HS-5 (cell line): Measurements from ENCODE around the gene HNF1A.

Experiments used
- DNase-seq: peaks from one replicate; pipeline ENCODE4 v3.0.0-alpha.2; 2012; ENCODE audit warnings: low read depth

HNF1A gene

GRCh38 chr12:120988658-120989057, 10.3 kb downstream of the HNF1A start:
- no peak for DNase-seq

DNA sequence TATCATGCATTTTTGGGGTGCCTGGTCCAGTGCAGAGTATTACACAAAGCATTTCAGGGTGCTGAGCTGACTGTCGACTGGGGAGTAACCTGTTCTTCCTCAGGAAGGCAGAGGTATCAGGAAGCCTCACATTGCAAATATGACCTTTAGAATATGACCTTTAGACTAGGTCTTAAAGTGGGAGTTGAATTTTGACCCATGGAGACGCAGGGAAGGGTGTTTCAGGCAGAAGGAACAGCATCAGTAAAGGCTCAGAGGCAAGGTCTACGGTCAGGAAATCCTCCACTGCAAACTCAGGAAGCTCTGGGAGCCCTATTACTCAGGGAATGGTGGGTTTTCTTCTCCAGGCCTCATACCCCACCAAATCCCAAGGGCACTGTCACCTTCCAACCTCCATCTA, 11.3 kb downstream of the HNF1A start:
- DNase-seq: no peak

DNA sequence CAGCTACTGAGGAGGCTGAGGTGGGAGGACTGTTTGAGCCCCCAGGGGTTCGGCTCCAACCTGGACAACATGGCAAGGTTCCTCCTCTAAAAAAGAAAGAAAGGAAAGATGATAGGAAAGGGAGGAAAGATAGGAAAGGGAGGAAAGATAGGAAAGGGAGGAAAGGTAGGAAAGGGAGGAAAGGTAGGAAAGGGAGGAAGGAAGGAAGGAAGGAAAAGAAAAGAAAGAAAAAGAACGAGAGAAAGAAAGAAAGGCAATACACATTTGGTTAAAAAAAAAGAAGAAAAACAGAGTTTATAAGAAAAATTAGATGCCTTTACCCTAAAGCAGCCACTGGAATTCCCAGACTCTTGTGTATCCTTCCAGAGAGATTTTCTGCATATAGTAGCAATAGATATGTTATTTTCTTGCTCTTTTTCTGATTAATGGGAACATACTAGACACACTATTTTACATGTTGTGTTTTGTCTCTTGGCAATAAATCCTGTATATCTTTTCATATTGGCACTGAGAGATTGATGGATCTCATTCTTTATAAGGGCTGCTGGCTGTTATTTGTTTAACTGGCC, 12.2 kb downstream of the HNF1A start:
- DNase-seq: no peak

GRCh38 chr12:120991965-120992364, 13.6 kb downstream of the HNF1A start:
- DNase-seq: no peak

GRCh38 chr12:120992989-120993388, 14.6 kb downstream of the HNF1A start:
- no peak for DNase-seq

DNA sequence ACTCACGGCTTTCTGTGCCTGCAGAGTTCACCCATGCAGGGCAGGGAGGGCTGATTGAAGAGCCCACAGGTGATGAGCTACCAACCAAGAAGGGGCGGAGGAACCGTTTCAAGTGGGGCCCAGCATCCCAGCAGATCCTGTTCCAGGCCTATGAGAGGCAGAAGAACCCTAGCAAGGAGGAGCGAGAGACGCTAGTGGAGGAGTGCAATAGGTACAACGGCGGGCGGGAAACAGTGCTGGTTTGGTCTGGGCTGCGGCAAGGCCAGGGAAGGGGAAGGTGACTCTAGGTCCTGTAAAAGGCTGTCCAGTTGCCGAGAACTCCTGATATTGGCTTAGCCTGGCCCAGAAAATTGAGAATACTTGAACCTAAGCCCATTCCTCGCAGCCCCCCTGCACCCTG, 15.2 kb downstream of the HNF1A start:
- DNase-seq: no peak

- no peak for DNase-seq
These were observed 15.7 kb downstream of the HNF1A start for GRCh38 chr12:120994059-120994458.

- DNase-seq: no peak
These were observed 16.4 kb downstream of the HNF1A start for GRCh38 chr12:120994589-120995337.

- DNase-seq: no peak
These were observed 17.9 kb downstream of the HNF1A start for GRCh38 chr12:120996133-120996746.

DNA sequence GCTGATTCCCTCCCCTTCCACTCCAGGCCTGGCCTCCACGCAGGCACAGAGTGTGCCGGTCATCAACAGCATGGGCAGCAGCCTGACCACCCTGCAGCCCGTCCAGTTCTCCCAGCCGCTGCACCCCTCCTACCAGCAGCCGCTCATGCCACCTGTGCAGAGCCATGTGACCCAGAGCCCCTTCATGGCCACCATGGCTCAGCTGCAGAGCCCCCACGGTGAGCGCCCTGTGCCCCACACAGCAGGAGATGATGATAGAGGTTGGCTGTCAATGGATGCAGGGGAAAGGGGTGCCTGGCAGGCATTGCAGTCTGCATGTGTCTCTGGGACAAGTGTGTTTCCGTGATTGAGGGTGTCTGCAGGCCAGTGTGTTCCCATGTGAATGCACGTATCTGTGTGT, 19.1 kb downstream of the HNF1A start:
- DNase-seq: no peak

DNA sequence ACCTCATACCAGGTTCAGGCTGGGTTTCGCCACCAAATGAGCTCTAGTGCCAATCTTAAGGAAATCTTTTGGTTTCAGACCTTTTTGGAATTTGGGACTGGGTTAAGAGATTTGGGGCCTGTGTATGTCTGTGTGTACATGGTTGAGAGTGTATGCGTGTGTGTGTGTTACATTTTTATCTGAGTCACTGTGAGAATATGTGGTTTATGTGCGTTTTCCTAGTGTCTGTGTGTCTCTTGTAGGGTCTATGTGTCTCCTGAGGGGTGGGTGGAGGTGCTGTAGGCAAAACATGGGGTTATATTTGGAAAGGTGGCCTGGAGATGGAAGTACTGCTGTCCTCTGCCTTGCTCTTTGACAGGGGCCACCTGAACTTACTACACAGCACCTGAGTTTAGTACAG, 20.1 kb downstream of the HNF1A start:
- no peak for DNase-seq

DNA sequence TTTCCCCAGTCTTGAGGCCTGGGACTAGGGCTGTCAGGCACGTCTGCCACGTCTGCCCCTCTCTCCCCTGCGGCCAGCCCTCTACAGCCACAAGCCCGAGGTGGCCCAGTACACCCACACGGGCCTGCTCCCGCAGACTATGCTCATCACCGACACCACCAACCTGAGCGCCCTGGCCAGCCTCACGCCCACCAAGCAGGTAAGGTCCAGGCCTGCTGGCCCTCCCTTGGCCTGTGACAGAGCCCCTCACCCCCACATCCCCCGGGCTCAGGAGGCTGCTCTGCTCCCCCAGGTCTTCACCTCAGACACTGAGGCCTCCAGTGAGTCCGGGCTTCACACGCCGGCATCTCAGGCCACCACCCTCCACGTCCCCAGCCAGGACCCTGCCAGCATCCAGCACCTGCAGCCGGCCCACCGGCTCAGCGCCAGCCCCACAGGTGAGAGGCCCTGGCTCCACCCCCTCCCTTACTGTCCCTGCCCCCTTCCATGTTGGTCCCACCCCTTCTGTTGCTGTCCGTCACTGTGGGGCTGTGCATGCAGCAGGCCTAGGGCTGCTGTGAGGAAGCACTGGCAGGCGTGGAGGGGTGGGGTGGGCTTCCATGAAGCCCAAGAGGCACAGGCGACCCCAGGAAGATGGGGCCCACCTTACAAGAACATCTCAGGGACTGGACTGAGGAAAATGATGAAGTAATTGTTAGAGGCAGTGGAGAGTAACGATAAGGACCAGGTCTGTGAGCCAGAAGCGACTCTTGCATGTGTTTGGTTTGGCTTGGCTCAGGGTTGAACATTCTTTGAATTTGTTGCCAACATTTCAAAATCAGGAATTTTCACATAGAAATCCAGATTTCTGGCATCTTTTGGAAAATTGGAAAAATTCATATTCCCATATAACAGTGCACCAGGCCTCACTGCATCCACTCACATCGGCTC, 21.1 kb downstream of the HNF1A start:
- no peak for DNase-seq

DNA sequence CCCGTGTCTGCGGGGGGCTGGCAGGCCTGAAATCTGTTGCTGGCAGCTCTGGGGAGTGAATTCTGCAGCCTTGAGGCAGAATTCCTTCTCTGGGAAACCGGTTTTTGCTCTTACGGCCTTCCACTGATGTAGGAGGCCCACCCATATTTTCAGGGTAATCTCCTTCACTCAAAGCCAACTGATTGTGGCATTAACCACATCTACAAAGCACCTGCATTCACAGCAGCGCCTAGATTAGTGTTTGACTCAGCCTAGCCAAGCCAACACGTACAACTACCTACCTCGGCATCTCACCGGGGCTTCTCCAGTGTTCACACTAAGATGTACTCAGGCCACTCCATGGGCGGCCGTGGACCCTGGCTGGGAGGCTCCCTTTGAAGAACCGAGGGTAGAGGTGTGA, 22.2 kb downstream of the HNF1A start:
- no peak for DNase-seq

DNA sequence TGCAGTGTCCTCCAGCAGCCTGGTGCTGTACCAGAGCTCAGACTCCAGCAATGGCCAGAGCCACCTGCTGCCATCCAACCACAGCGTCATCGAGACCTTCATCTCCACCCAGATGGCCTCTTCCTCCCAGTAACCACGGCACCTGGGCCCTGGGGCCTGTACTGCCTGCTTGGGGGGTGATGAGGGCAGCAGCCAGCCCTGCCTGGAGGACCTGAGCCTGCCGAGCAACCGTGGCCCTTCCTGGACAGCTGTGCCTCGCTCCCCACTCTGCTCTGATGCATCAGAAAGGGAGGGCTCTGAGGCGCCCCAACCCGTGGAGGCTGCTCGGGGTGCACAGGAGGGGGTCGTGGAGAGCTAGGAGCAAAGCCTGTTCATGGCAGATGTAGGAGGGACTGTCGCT, 22.7 kb downstream of the HNF1A start:
- no peak for DNase-seq

- no peak for DNase-seq
These were observed 23.6 kb downstream of the HNF1A start for GRCh38 chr12:121001841-121002483.

DNA sequence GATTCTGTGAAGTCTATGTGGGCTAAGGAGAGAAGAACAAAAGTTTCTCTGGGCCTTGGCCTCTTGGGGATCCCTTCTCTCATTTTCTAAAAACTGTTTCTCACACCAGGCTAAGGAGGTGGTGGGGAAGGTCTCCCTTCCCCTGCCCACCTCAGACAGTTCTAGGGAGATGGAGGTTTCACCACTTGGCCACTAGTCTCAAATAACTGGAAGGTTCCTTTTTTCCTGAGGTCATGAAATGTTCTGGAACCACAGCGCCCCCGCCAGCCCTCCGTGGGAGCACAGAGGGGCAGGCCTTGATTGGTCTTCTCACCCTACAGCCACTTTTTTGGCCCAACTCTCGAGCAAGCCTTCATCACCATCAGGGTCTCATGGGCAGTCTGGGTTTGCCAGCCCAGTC, 25.3 kb downstream of the HNF1A start:
- DNase-seq: no peak

- DNase-seq: no peak
These were observed 26.0 kb downstream of the HNF1A start for GRCh38 chr12:121004253-121004815.

GRCh38 chr12:121005346-121005815, 27.0 kb downstream of the HNF1A start:
- DNase-seq: no peak

- no peak for DNase-seq
These were observed 30.2 kb downstream of the HNF1A start for GRCh38 chr12:121008347-121009098.

DNA sequence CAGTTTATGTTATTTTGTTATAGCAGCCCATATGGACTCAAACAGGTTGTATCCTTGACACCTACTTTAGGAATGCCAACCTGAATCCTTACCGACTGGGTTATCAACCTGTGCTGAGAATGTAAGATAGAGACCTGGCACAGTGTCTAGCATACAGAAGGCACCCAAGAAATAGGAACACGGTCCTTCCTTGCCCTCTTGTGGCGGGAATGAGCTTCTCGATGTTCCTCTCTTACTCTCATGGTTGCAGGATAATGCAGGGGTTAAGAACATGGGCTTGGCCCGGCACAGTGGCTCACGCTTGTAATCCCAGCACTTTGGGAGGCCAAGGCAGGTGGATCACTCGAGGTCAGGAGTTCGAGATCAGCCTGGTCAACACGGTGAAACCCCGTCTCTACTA, 31.4 kb downstream of the HNF1A start:
- DNase-seq: no peak

- DNase-seq: no peak
These were observed 32.5 kb downstream of the HNF1A start for GRCh38 chr12:121010860-121011259.
